Endothelial cell (in vitro differentiated cells): ENCODE measurements around the gene KLF16. TPM values are rescaled to one million over a fixed set of nuclear protein-coding genes. Genes with fewer than 3 reads are reported as not detected.

Experiments
- DNase-seq: peaks from one replicate; pipeline ENCODE4 v3.0.0; 2021; ENCODE audit warnings: low spot score
- H3K27ac Mint-ChIP-seq: one replicate; pipeline ENCODE4 v1.8.0; 2021; ENCODE audit warnings: mixed read lengths, inconsistent platforms; ENCODE audit not compliant: unreplicated experiment
- H3K27me3 Mint-ChIP-seq: one replicate; pipeline ENCODE4 v1.8.0; 2021; ENCODE audit warnings: mild to moderate bottlenecking, moderate library complexity, mixed read lengths, inconsistent platforms; ENCODE audit not compliant: unreplicated experiment
- H3K36me3 Mint-ChIP-seq: one replicate; pipeline ENCODE4 v1.8.0; 2021; ENCODE audit warnings: mild to moderate bottlenecking, low read depth, mixed read lengths, inconsistent platforms; ENCODE audit not compliant: unreplicated experiment
- H3K4me1 Mint-ChIP-seq: one replicate; pipeline ENCODE4 v1.8.0; 2021; ENCODE audit warnings: mild to moderate bottlenecking, mixed read lengths, inconsistent platforms; ENCODE audit not compliant: unreplicated experiment
- H3K4me3 Mint-ChIP-seq: one replicate; pipeline ENCODE4 v1.8.0; 2021; ENCODE audit warnings: mild to moderate bottlenecking, mixed read lengths, inconsistent platforms; ENCODE audit not compliant: unreplicated experiment
- H3K9me3 Mint-ChIP-seq: one replicate; pipeline ENCODE4 v1.8.0; 2021; ENCODE audit warnings: mixed read lengths, inconsistent platforms; ENCODE audit not compliant: unreplicated experiment
- CTCF ChIP-seq: fragments of 200-600 bp; sonication (generic); IDR thresholded peaks from one replicate; pipeline ENCODE4 v1.5.0; 2021; ENCODE audit warnings: antibody characterized with exemption; ENCODE audit not compliant: unreplicated experiment
- total RNA-seq: library from RNA; stranded (reverse); fragmentation: NEBNext Ultra II Directional; extraction: Animal tissue kit (Norgen Biotek cat#: 25700); gene quantifications from one replicate; pipeline ENCODE4 v1.2.1, GENCODE V29; 2021; ENCODE audit not compliant: unreplicated experiment

Gene KLF16
- total RNA-seq, 1 donor from 2014 or later, result 19.9 TPM

GRCh38 chr19:1843116-1843515 lies 20.3 kb downstream of the KLF16 start:
- Mint-ChIP-seq H3K9me3 (no peaks in the 10 kb centered on the region), H3K27me3 (peaks cover 34% of the 10 kb centered on the region), H3K36me3 (peaks cover 14% of the 10 kb centered on the region), H3K27ac (no peak overlapping the region), H3K4me3 (no peak overlapping the region), H3K4me1 (peaks cover 32% of the 10 kb centered on the region)
- no peak for DNase-seq
- no peak for TF ChIP-seq CTCF

- no peak for DNase-seq
- H3K27ac Mint-ChIP-seq, result no peak overlapping the region
- TF ChIP-seq CTCF, result no peak
- peaks cover 24% of the 10 kb centered on the region for H3K4me1 Mint-ChIP-seq
- H3K9me3 Mint-ChIP-seq, result no peaks in the 10 kb centered on the region
- peak overlapping the region; percentile 59 for H3K4me3 Mint-ChIP-seq
- peaks cover 7% of the 10 kb centered on the region for H3K36me3 Mint-ChIP-seq
- peaks cover 24% of the 10 kb centered on the region for H3K27me3 Mint-ChIP-seq
Measured at GRCh38 chr19:1841209-1841924, 22.0 kb downstream of the KLF16 start.

GRCh38 chr19:1840541-1841115 lies 22.8 kb downstream of the KLF16 start:
- Mint-ChIP-seq H3K4me3 (peak overlapping the region; percentile 59), H3K27me3 (peaks cover 23% of the 10 kb centered on the region), H3K4me1 (peaks cover 23% of the 10 kb centered on the region), H3K27ac (no peak overlapping the region), H3K36me3 (peaks cover 3% of the 10 kb centered on the region), H3K9me3 (no peaks in the 10 kb centered on the region)
- no peak for DNase-seq
- no peak for TF ChIP-seq CTCF

- Mint-ChIP-seq H3K27me3 (peaks cover 22% of the 10 kb centered on the region), H3K4me1 (peaks cover 23% of the 10 kb centered on the region), H3K27ac (peak overlapping the region; percentile 36), H3K36me3 (peaks cover 3% of the 10 kb centered on the region), H3K4me3 (no peak overlapping the region), H3K9me3 (no peaks in the 10 kb centered on the region)
- DNase-seq, result no peak
- no peak for TF ChIP-seq CTCF
Measured at GRCh38 chr19:1839658-1840540, 23.5 kb downstream of the KLF16 start.
